CD4-positive, alpha-beta T cell treated with Interleukin-1 beta for 1 hour (primary cell): ENCODE data around the gene CRNN.

Experiments
- DNase-seq, 2 donors: peaks; one replicate each; pipeline ENCODE4 v3.0.0-alpha.2; 2020 to 2022

The CRNN gene

DNA sequence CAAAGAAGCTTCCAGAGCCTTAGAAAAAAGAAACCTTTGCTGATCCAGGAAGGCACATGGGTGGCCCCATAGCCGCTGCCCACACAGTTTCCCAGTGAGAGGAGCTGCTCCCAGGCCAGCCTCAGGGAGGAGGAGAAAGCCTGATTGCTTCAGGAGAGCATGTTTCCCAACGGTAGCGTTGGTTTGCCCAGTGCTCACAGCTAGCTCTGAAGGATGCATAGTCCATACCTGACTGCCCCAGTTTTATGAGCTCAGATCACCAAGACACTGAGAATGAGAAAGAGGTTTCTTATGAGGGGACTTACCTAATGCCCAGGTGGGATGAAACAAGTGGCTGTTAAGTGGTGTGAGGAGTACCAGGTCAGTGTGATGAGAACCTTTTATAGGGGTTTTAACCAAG, at the start of gene CRNN:
CRNN (minus strand) TSS at position 355 of the 400 bp plus-strand sequence. CDS start 2,030 bp downstream, outside the sequence.
- DNase-seq = no peak

DNA sequence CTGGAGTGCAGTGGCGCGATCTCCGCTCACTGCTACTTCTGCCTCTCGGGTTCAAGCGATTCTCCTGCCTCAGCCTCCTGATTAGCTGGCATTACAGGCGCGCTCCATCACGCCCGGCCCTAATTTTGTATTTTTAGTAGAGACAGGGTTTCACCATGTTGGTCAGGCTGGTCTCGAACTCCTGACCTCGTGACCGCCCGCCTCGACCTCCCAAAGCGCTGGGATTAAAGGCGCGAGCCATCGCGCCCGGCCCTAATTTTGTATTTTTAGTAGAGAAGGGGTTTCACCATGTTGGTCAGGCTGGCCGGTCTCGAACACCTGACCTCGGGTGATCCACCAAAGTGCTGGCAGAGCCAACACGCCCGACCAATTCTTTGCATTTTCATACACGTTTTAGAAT, 48.6 kb upstream of the CRNN start:
- DNase-seq = no peak

DNA sequence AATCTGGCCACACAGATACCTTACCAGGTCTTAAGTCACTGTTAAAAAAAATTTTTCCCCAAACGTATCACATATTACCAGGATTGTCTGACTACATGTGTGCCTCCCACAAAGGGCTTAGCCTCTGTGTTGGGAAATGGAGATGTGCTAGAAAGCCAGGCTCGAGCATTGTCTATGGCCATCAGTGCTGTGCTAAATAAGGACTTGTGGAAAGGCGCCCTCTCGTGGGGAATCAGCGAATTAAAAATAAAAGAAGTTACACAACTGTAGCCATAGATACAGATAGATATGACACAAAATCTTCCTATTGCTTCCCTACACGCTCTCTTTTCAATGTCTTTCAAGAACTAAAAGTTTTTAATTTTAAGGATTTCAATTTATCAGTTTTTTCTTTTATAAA, 47.5 kb upstream of the CRNN start:
- DNase-seq = peak; percentile 54 to 80

DNA sequence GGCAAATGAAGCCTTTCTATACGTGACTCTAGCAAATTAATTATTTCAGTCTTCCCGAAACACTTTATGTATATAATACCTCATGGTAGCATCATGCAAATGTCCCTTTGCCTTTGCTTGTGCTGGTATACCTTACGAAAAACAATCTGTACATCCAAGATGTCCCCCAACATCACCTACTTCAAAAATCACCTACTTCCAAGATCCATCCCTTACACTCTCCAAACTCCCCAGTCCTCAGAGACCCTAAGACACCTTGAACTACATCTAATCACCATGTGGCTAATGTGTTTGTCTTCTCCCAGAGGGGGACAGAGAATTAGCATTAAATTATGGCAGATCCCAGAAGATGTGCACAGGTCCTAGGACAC, 46.5 kb upstream of the CRNN start:
- DNase-seq = no peak

DNA sequence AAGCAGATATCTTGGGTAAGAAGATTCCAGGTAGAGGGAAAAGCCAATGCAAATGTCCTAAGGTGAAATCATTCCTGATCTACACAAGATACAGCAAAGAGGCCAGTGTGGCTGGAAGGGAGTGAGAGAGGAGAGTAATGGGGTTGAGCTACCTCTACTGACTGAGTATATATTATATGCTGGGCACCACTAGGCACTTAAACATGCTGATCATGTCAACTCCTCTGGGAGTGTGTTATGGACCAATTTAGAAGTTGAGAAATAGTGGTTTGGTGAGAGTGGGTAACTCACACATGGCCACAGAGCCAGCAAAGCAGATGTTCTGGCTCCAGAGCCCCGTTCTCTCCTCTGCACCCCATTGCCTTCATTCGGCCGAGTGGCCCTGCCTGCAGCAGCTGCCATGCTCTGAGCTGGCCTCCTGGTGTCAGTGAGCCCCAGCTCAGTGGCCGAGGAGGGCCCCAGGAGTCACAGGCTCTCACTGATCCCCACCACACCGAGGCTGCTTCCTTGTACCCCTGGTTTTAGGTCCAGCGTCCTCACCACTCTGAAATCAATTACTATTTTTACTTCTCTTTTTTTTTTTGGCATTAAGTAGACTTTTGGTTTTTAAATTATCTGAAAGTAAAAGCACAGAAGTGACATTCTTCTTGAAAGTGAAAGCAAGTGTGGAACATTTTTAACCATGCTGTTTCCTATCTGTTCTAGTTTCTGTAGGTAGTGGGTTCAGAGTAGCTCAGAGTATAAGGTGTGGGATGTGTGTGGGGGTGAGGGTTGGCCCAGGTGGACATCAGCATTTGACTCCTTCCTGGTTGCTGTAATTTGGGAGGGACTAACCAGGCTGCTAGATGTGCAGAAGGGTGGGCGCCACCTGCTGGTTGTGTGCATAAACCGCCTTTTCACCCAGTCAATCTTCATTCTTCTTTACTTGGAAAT, 45.8 kb upstream of the CRNN start:
- DNase-seq = peak; percentile 75 to 78

DNA sequence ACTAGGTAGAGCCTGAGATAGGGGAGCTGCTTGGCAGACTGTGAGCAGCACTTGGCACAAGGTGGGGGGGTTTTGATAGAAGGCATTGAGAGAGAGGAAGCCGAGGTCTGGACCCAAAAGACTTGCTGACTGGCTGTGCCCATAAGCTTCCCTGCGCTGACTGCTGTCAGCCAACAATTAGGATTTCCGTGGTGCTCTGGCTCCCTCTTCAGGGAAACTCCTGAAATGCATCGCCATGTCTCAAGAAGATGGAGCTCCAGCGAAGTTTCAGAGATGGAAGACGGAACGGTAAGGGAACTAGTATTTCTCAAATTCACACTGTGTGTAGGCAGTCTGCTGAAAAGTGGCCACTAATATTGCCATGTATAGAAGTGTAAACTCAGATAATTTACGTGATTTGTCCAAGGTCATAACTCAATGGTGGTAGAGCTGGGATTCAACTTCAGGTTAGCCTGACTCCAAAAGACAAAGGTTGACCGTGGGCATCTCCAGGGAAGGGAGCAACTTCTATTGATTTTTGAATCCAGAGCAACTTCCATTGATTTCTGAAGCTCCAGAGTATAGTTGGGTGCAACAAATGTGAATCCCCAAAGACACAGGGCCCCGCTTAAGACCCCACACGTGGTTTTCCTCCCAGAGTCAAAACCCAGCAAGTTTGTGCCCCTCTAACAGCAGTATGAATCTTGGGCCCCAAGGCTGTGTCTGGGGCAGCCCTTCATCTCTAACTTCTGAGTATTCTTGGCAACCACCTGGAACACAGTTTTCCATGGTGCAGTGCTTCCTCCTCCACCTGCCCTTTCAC, 44.5 kb upstream of the CRNN start:
- peak; percentile 78 to 88 for DNase-seq

DNA sequence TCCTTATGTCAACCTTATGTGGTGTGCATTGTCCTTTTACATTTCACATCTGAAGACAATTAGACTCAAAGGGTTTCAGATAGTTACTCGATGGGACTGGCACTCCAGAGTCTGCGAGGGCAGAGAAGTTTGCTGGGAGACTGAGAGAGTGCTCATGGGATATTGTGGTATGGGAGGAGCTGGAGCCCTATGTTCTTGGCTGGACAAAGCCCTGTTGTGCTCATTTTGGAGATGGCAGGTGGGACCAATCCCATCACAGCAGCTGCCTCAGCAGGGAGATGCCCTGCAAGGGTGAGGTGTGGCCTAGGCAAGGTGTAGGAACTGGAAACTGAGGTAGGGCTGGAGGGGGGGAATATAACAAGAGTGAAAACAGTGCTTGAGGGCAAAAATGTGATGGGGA, 43.5 kb upstream of the CRNN start:
- no peak for DNase-seq

DNA sequence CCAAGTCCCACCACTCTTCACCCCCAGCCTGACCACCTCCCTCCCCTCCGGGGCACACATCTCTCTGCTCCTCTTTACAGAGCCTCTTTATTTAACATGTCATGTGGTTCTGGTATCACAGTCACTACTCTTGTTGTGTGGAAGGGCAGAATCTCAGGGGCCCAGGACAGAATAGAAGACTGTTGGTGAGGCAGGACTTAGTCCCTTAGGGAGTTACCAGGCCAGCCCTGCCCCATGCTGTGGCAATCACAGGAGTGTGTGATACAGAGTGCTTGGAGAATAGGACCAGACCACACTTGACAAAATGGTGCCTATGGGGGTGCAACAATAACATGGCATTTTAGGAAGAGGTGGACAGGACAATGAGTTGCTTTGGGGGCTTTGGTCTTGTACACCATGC, 43.0 kb upstream of the CRNN start:
- DNase-seq = no peak

DNA sequence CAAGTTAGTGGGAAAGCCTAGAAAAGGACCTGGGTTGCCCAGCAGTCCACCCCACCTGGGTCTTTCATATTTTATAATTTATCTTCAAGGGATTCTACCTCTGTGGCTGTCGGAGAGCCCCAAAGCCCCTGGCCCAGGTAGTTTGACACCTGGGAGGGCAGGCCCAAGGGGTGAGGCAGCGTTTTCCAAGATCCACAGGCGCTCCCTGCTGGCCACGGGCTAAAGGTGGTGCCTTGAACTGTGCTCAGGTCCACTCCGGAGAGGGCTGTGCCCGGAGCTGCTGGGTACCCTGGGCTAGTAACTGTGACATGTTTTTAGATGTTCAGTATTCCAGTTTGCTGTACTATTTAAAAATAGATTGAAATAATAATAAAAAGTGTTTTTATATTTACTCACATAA, 37.2 kb upstream of the CRNN start:
- DNase-seq = no peak

DNA sequence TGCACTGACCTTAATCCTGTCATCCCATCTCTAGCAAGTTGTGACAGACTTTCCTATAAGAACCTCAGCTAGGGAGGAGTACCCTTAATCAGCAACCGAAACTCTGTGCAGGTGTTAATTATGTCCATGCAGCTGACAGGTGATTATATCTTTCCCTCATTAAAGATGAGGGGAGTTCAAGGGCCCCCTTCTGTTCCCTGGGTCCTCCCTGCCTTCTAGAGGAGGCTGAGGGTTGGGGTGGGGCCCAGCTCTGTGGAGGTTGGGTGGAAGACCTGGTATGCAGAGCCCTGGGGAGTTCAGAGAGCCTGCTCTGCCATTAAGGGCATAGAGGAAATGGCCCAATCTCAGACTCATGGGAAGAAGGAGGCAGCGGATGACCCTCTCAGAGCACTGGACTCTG, 35.6 kb upstream of the CRNN start:
- DNase-seq = no peak

DNA sequence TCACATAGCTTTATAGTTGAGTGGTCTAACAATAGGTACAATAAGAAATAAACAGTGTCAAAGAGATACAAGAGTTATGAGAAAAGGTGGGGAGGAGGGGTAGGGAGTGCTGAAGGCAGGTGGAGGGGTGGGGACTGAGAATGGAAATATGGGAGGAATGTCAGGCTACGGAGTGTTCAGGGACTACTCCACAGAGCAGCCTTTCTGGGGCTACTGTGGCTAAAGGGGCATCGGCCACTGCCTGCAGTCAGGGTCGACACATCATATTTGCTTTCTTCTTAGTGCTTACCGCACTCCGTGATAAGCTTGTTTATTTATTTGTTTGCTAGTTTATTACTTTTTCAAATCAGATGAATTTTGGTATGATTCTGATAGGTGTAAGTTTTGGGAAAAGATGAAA, 34.4 kb upstream of the CRNN start:
- DNase-seq = no peak

DNA sequence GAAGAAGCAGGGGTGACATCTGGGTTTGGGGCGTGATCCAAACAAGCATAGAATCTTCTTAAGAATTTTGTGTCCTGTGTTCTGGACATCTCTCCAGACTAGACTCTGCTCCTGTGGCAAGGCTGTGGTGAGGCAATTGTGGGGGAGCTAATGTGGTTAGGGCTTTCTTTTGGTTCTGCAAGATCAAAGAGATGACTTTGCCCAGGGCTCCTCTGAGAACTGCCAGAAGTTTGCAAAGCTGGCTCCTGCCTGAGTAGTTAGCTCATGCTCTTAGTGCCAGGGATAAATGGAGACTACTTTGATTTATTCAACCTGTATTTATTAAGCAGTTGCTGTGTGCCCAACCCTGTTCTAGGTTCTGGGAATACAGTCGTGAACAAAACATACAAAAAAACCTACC, 34.0 kb upstream of the CRNN start:
- no peak for DNase-seq

DNA sequence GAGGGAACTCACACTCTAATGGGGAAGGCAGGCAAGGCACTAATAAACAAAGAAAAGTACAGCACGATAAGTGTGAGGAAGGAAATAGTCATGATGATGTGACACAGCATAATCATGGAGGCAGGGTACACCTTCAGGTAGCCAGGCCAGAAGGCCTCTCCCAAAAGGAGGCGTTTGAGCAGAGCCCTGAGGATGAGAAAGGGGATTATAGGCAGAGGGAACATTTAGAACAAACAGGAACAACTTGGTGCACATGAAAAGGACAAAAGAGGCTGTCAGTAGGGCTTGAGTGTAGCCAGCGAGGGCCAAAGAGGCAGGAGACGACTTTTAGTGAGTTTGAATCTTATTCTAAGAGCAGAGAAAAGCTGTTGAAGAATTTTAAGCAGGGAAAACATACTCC, 33.4 kb upstream of the CRNN start:
- no peak for DNase-seq

DNA sequence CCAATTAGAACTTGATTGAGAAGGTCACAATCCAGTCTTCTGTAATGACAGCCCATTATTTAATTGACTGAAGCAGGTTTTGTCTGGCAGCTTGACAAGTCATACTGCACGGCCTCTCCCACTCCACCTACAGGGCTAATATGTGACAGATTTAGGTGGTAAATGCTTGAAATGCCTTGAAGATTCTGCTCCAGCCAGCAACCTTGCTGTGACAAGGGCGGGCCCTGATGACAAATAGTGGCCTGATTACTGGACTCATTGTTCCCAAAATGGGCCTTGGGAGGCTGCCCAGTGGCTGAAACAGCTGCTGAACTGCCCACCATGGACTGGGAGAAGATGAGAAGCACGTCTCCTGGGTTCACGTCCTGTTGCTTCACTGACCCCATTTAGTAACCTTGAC, 30.0 kb upstream of the CRNN start:
- DNase-seq = no peak

DNA sequence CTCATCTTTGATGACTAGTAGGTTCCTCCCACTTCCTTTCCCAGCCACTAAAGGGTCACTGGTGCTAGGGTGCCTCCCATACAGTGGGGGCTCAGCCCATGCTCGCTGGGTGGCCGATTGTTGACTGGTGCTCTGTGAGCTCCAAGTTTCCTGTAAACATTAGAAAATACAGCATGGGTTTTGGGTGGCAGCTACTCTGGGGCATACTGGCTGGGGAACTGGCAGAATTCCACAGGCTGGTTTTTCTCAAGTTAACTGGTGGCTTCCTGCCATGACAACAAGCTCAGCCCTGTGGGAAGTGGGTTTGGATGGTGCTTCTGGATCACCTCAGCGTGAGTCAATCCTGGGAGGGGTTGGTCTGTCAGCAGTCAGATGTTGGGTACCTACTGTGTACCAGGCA, 28.7 kb upstream of the CRNN start:
- DNase-seq = no peak

DNA sequence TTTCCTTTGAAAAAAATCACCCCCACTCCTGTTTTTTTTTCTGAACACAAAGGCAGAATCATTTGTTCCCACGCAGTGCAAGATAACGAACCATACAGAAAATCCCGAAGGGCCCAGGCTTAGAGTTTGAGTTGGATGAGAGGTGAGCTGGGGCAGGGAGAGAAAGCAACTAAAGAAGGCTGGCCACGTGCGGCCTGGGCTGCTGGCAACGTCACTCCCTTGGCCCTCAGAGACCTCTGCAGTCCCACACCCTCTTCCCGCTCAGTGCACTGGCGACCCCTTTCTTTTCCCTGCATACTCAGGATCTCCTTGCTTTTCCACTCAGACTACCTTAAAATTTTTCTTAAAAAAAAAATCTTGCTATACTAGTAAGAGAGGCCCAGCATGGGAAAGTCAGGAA, 28.2 kb upstream of the CRNN start:
- DNase-seq = no peak

DNA sequence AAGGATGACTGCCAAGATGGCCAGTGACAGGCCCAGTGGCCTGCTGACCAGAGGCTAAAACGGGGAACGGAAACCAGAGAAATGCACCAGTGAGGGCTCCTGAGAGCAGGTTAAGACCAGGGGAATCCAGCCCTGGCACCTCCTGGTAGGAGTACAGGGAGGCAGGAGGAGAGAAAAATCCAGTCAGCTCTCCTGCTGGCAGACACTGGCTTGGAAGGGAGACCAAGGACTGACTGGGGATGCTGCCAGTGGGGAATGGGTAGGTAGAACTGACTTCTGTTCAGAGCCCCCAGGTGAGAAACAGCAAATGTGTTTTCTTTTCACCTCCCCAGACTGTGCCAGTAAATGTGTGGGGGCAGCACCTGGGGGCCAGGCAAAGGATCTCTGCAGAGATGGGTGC, 27.7 kb upstream of the CRNN start:
- no peak for DNase-seq

DNA sequence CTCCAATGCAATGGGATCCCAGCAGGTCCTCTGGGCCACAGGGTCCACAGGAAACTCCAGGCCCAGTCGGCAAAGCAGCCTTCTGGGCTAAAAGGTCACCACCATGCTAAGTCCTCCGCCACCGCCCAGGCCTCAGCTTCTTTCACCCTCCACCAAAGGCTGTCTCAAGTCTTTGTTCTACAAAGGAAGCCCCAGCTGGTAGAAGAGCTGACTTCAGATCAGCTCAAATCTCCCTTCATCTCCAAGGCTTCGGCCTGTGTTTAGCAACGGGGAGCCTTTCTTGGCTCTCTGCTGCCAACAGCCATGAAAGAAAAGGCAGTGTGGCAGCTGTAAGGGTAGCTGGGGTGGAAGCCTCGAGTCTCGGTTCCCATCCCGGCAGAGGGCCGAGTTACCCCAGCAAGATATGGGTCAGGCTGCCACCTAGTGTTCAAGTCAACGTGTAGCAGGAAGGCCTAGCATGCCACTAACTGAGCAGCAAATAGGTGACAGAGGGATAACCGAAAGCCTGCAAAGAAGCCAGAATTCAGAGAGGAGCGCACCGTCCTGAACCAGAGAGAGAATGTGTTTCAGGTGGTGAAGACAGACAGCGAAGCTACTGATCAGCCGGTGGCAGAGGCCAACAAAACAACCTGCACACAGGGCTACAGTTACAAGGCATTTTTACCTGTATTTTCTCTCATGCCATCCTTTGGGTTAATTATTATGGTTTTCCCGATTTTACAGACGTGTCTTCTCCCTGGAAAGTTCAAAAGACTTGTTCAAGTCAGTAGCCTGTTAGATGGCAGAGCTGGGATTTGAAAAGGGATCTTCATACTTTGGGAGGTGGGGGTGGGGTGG, 26.8 kb upstream of the CRNN start:
- peak; percentile 67 to 79 for DNase-seq

DNA sequence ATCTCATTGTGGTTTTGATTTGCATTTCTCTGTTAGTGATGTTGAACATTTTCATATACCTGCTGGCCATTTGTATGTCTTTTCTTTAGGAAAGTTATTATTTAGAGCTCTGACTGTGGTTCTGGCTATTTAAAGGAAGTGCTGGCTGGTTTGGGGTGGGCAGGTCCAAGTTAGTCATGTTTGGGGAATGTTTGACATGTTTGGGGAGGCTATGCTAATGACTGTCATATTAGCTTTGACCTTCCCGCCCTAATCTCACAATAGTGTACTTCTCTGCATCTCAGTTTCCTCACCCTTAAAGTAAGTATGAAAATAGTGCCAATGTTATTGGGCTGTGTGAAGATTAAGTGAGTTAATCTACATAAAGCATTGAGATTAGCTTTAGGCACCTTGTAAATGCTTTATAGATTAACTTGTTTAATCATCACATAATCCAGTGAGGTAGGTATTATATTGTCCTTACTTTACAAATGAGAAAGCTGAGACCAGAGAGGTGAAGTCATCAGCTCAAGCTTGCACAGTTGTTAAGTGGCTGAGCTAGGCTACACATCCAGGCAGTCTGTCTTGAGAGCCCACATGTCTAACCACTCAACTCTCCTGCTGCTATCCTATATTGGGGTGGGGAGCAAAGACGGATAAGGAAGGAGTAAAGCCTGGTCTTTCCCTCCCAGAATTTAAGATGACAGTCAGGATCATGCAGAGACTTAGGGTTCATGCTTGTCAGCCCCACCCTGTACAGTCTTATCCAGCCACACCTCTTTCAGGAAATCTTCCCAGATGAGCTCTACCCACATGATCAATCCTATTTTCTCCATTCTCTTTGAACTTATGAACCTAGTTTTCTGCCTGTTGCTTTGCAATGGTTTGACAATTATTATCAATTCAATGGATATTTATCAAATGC, 22.8 kb upstream of the CRNN start:
- DNase-seq = no peak

DNA sequence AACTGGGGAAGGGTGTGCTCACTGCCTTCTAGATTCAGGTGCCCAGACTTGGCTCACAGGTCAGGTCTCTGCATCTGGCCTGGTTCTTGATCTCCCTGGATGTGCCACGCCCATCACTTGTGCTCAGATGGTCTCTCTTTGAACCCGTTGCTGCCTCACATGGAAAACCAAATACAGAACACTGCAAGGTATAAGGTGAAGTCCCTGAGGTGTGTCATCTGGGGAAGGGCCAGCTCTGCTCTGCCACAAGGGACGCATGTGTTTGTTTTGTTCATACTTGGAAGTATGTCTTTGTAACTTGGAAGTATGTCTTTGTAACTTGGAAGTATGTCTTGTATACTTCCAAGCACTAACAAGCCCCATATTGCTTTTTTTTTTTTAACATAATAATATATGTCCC, 13.4 kb upstream of the CRNN start:
- DNase-seq = no peak

DNA sequence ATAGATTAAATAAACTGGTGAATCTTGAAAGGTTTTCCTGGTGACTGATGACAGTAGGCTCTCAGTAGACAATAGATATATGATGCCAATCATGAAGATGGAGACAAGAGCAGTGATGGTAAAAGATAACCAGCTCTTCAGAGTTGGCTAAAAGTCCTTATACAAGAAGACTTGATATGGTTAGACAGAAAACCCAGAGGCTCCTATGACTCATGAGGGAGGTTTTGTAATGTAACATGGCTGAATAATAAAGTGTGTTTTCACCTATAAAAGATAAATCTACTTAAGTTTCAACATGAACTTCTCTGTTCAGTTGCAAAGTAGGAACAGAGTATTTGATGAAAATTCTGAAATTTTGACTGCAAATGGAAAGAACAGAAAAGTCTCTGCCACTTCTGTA, 12.7 kb upstream of the CRNN start:
- no peak for DNase-seq

DNA sequence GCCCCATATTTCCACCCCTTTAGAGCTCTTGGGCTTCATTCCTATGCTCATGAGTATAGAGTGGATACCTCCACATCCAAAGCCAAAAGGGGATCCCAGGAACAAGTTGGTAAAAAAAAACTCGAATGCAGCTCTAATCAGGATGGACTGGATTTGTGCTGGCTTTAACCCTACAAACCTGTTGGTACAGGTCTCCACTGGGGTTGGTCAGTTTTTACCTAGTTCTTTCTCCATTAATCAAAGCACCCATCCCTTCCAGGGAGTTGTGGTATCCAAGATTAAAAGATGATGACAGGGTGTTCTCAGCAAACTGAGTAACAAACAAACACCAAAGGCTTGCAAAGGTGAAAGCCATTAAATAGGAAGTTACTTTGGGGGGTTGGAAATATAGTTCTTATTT, 5.9 kb upstream of the CRNN start:
- no peak for DNase-seq
